D721Med (cell line): ENCODE measurements around the gene IFT27.

Experiments used
- DNase-seq: peaks from one replicate; pipeline ENCODE4 v3.0.0; 2011; ENCODE audit warnings: low spot score; ENCODE audit not compliant: insufficient read length
- FAIRE-seq: peaks from 2 replicates; lab custom pipeline; 2011; peaks lifted over from hg19 to GRCh38; lab: Jason Lieb, UNC
- TF ChIP-seq, protein P1 (sequence below): IDR thresholded peaks from 2 replicates; pipeline ENCODE4 v1.5.1; 2012; ENCODE audit warnings: mild to moderate bottlenecking, control low read depth; ENCODE audit not compliant: insufficient read depth; ENCODE audit errors: missing control alignments

Gene IFT27

GRCh38 chr22:36770513-36771231 is 5.2 kb downstream of the IFT27 start:
- DNase-seq (no peak), FAIRE-seq (no peak)
- TF ChIP-seq, protein P1, sequence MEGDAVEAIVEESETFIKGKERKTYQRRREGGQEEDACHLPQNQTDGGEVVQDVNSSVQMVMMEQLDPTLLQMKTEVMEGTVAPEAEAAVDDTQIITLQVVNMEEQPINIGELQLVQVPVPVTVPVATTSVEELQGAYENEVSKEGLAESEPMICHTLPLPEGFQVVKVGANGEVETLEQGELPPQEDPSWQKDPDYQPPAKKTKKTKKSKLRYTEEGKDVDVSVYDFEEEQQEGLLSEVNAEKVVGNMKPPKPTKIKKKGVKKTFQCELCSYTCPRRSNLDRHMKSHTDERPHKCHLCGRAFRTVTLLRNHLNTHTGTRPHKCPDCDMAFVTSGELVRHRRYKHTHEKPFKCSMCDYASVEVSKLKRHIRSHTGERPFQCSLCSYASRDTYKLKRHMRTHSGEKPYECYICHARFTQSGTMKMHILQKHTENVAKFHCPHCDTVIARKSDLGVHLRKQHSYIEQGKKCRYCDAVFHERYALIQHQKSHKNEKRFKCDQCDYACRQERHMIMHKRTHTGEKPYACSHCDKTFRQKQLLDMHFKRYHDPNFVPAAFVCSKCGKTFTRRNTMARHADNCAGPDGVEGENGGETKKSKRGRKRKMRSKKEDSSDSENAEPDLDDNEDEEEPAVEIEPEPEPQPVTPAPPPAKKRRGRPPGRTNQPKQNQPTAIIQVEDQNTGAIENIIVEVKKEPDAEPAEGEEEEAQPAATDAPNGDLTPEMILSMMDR, result no peak

GRCh38 chr22:36769541-36770512 is 6.1 kb downstream of the IFT27 start:
- DNase-seq (no peak), FAIRE-seq (no peak)
- TF ChIP-seq, protein P1, result no peak

- FAIRE-seq, result no peak
- TF ChIP-seq, protein P1, result no peak
- DNase-seq, result no peak
Observed at GRCh38 chr22:36768616-36769015, 7.3 kb downstream of the IFT27 start.

DNA sequence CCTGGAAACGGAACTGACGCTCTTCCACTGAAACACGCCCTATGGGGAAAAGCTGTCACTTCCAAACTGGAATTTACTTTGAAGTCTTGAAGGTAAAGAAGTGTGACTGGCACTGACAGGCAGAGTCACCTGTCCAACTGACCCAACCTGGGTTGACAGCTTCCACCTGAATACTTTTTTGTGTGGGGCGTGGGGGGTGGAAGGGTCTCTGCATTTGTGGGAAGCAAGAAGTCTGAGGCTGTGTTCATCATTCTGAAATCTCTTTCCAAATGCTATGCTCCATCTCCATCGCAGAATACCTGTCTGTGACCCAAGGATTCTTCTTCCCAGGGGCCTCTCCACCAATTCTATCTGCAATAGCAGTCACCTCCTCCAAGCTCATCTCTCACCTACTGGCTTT is 7.8 kb downstream of the IFT27 start:
- DNase-seq (no peak), FAIRE-seq (no peak)
- TF ChIP-seq, protein P1, result no peak

DNA sequence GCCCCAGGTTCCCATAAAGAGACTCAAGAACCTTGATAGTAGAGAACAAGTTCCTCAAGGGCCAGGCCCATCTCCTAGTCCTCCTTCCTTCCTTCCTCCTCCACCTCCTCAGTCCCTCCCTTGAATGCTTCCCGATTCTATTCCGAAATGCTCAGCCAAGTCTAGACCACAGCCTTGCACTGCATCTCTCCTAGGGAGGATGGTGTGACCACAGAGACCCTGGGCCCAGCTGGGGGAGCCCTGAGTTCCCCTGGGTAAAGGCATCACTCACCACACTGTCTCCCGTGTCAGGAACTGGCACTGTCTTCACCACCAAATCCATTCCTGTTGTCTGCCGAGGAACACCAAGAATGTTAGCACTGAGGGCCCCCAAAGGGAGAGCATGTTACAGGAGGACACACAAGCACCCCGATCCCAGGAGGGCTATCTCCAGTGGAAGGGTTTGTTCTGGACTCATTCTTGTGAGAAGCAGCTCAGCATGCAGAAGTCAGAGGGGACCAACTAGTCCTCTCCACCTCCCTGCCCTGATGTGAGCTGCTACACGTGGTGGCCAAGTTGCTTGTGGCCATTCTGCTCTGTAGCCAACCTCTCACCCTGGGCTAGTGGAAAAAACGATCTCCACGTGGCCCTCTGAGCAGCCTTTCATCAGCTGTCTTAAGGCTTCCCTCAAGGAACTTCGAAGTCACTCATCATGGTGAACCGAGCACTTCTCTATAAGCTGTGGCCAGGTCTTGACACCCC is 8.7 kb downstream of the IFT27 start:
- no peak for DNase-seq
- FAIRE-seq, result no peak
- TF ChIP-seq, protein P1, result no peak

GRCh38 chr22:36765943-36766450 is 9.9 kb downstream of the IFT27 start:
- TF ChIP-seq, protein P1, result no peak
- DNase-seq, result no peak
- FAIRE-seq, result no peak
